ENCODE data around the gene SLA2. TPM values are rescaled to one million over a fixed set of nuclear protein-coding genes. Genes with fewer than 3 reads are reported as not detected.

Gene SLA2
- total and polyA plus RNA-seq, 2 of the 8 experiments (the other 6 are each of a cell fraction or from before 2014, with no cell fraction given), result 0.18 TPM; not detected in 1

DNA sequence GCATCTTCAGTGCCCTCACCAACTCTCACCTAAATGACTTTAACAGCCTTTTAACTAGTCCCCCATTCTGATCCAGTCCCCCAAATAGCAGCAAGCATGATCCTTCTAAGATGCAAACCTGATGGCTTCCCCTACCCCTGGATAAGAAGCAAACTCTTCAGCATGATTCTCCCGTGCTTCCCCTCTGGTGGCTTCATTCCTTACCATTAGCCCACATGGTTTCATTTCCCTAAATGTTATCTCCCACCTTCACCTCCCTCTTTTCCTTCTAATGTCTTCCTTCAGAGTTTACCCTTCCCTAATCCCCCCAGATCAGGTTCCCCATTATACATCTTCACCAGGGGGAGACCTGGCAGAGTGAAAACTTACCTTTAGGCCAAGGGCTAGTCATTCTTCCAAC lies 44.5 kb downstream of the SLA2 start:
- Histone ChIP-seq H3K9me3 (ENCODE audit: insufficient read depth in 2 of 2, low read depth in 1 of 2, low read length in 1 of 2) (no peaks in the 10 kb centered on the region), H3K4me3 (ENCODE audit: extremely low read depth in 1 of 4, insufficient read depth in 2 of 4, low read depth in 3 of 4, low read length in 4 of 4) (no peak overlapping the region), H3K4ac (replicated peaks; ENCODE audit: insufficient read length, low read depth, low read length) (peak overlapping the region; percentile 53), H3K36me3 (ENCODE audit: control insufficient read depth in 2 of 4, insufficient read depth in 4 of 4, low read length in 3 of 4) (no peaks in the 10 kb centered on the region), H2AK5ac (ENCODE audit: low read depth, low read length) (no peak overlapping the region), H2BK120ac (replicated peaks; ENCODE audit: low read depth, low read length) (no peak overlapping the region), H2BK12ac (ENCODE audit: low read depth, low read length) (no peak overlapping the region), H2AFZ (ENCODE audit: low read length) (no peak overlapping the region), H2BK15ac (ENCODE audit: low read length) (no peak overlapping the region), H3K18ac (ENCODE audit: extremely low read depth, low read length) (no peak overlapping the region), H3K4me2 (ENCODE audit: insufficient read depth in 1 of 2, low read depth in 2 of 2, low read length in 2 of 2) (no peak overlapping the region), H3K56ac (replicated peaks; ENCODE audit: insufficient read length, low read depth, low read length) (no peak overlapping the region), H4K91ac (replicated peaks; ENCODE audit: insufficient read length, low read length) (no peak overlapping the region), H3K4me1 (replicated peaks in 1 of 4; ENCODE audit: control insufficient read depth in 3 of 4, insufficient read depth in 4 of 4, low read length in 3 of 4) (peaks cover 3 to 12% (median 10%) of the 10 kb centered on the region in 4 experiments; a peak in 6 of 7 replicates), H3K79me1 (ENCODE audit: low read depth, low read length) (peaks cover 4% of the 10 kb centered on the region; the same call in 1 of the 2 replicates), H3K14ac (ENCODE audit: insufficient read length) (no peak overlapping the region), H3K23me2 (ENCODE audit: low read depth, low read length) (peaks cover 6% of the 10 kb centered on the region), H3K27me3 (replicated peaks in 1 of 4; ENCODE audit: control insufficient read depth in 3 of 4, extremely low read depth in 1 of 4, insufficient read depth in 3 of 4, low read length in 3 of 4) (no peaks in the 10 kb centered on the region; a peak in 1 of 7 replicates), H4K20me1 (replicated peaks in 1 of 2; ENCODE audit: control insufficient read depth in 1 of 2, insufficient read depth in 2 of 2, low read length in 2 of 2) (peaks cover 0 to 9% of the 10 kb centered on the region in 2 experiments), H4K8ac (ENCODE audit: extremely low read depth, insufficient read depth, low read length) (no peak overlapping the region), H3K9ac (replicated peaks in 1 of 4; ENCODE audit: extremely low read depth in 1 of 4, low read depth in 3 of 4, low read length in 3 of 4) (no peak overlapping the region), H2BK20ac (ENCODE audit: low read length) (no peak overlapping the region), H4K5ac (ENCODE audit: insufficient read length, low read depth, low read length) (no peak overlapping the region), H3K79me2 (ENCODE audit: control insufficient read depth in 1 of 2, insufficient read depth in 2 of 2, low read length in 2 of 2) (peaks cover 5 to 9% of the 10 kb centered on the region in 2 experiments), H3K23ac (ENCODE audit: insufficient read length) (no peak overlapping the region), H2BK5ac (ENCODE audit: low read depth, low read length) (no peak overlapping the region), H3K27ac (ENCODE audit: low read depth, low read length) (no peak overlapping the region)
- ChIA-PET CTCF (ENCODE audit: partially characterized antibody) (interaction anchor here (0.6 to 2.3 kb wide), 6 partner anchors 7 to 902 kb away, joined by 3 to 11 read pairs (median 4); no protein-coding TSS in a partner anchor), POLR2A (ENCODE audit: partially characterized antibody) (interaction anchor here (0.9 to 26.6 kb wide), 4 partner anchors 9 to 50 kb away, joined by 4 to 388 read pairs (median 32); partner anchors contain the start of gene TGIF2)
- DNase-seq (ENCODE audit: low read depth in 1 of 2, low spot score in 2 of 2) (no peak), FAIRE-seq (no peak)
- WGBS, 2 experiments (ENCODE audit: extremely low coverage in 1 of 2, insufficient coverage in 1 of 2, insufficient read length in 1 of 2, insufficient replicate concordance in 2 of 2, low coverage in 1 of 2, low lambda C conversion rate in 2 of 2, missing lambda C conversion rate in 1 of 2), result 89% methylated on average over 1 of the region's 1 CpG; no CpG with 5 or more reads in 1 of the 2 experiments
- TF ChIP-seq MAFK (IDR thresholded peaks at IDR 0.05; ENCODE audit: low read depth, low read length) (no peak), SAP30 (IDR thresholded peaks at IDR 0.05; ENCODE audit: insufficient read depth, insufficient replicate concordance, low read length) (no peak), SIRT6 (IDR thresholded peaks at IDR 0.05; ENCODE audit: low read length) (no peak), PHF8 (conservative IDR thresholded peaks at IDR 0.05; ENCODE audit: low read depth, low read length) (no peak), ASH2L (IDR thresholded peaks at IDR 0.05; ENCODE audit: low read length) (no peak), POU5F1 (IDR thresholded peaks at IDR 0.05; ENCODE audit: low read depth, low read length) (no peak), NRF1 (IDR thresholded peaks at IDR 0.05; ENCODE audit: low read depth, low read length) (no peak)
- TF ChIP-seq, protein P1, sequence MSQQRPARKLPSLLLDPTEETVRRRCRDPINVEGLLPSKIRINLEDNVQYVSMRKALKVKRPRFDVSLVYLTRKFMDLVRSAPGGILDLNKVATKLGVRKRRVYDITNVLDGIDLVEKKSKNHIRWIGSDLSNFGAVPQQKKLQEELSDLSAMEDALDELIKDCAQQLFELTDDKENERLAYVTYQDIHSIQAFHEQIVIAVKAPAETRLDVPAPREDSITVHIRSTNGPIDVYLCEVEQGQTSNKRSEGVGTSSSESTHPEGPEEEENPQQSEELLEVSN (IDR thresholded peaks at IDR 0.05), result no peak
- TF ChIP-seq, protein P2, sequence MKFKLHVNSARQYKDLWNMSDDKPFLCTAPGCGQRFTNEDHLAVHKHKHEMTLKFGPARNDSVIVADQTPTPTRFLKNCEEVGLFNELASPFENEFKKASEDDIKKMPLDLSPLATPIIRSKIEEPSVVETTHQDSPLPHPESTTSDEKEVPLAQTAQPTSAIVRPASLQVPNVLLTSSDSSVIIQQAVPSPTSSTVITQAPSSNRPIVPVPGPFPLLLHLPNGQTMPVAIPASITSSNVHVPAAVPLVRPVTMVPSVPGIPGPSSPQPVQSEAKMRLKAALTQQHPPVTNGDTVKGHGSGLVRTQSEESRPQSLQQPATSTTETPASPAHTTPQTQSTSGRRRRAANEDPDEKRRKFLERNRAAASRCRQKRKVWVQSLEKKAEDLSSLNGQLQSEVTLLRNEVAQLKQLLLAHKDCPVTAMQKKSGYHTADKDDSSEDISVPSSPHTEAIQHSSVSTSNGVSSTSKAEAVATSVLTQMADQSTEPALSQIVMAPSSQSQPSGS (IDR thresholded peaks at IDR 0.05; ENCODE audit: low read length), result no peak
